NCI-H187 treated with DMSO at 0.1 percent for 48 hours (cell line): ENCODE measurements around the gene HRAS.
"Not testable (repeated sequence)": the region's sequence is repeated elsewhere in the genome, so short reads cannot be mapped to it uniquely, and the experiment has no call there.

Experiments used
- DNase-seq: peaks from one replicate; lab custom pipeline; 2025; lab: John Stamatoyannopoulos, UW

HRAS gene

DNA sequence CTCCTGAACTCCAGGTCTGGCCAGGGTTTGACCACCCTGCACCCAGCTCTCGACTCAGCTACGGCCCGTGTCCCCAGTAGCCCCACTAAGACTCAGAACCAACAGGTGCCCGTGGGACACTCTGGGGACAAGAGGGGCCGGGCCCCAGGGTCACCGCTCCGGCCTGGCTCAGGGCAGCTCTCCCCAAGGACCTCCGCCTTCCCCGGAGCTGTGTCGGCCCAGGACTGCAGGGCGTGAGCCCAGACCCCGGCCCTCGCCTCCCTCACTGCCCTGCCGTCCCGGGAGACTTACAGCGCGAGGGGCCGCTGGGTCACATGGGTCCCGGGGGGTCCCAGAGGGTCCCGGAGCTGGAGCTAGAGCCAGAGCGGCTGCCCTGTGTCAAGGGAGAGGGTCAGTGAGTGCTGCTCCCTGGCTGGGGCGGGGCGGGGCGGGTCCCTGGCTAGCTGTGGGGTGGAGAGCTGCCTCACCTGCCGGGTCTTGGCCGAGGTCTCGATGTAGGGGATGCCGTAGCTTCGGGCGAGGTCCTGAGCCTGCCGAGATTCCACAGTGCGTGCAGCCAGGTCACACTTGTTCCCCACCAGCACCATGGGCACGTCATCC is 2.3 kb downstream of the HRAS start:
- DNase-seq, result no peak

DNA sequence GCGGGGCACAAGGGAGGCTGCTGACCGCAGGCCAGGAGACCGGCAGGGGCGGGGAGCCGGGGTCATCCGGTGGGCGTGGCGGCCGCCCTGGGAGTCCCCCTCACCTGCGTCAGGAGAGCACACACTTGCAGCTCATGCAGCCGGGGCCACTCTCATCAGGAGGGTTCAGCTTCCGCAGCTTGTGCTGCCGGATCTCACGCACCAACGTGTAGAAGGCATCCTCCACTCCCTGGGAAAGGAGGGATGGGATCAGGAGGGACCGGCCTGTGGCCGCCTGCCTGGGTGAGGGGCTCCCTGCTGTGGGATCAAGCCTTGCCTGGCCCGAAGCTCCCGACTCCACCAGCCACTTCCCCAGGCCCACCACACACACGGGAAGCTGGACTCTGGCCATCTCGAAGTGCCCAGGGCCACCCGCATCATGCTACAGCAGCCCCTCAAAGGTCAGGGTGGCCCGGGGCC is 2.8 kb downstream of the HRAS start:
- no peak for DNase-seq

DNA sequence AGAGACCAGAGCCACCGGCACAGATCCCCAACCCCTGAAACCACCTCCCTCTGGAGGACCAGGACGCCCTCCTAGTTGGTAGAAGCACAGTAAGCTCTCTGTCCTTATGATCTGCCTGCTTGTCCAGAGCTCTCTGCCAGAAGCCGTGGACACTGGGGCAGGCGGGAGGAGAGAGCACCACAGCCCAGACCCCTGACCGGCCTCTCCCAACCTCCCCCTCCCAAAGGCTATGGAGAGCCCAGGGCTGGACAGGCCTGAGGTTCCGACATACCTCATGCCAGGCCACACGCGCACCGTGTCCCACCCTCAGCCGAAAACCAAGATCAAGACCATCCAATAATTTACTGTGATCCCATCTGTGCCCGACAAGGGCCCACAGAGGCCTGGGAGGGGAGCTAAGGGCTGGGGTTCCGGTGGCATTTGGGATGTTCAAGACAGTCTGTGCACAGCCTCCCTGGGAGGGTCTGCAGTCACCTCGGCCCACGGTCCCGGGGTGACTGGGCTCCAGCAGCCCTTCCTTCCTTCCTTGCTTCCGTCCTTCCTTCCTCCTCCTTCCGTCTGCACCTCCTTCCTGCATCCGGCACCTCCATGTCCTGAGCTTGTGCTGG is 3.4 kb downstream of the HRAS start:
- DNase-seq, result no peak

GRCh38 chr11:530960-531831 is 4.2 kb downstream of the HRAS start:
- no peak for DNase-seq

DNA sequence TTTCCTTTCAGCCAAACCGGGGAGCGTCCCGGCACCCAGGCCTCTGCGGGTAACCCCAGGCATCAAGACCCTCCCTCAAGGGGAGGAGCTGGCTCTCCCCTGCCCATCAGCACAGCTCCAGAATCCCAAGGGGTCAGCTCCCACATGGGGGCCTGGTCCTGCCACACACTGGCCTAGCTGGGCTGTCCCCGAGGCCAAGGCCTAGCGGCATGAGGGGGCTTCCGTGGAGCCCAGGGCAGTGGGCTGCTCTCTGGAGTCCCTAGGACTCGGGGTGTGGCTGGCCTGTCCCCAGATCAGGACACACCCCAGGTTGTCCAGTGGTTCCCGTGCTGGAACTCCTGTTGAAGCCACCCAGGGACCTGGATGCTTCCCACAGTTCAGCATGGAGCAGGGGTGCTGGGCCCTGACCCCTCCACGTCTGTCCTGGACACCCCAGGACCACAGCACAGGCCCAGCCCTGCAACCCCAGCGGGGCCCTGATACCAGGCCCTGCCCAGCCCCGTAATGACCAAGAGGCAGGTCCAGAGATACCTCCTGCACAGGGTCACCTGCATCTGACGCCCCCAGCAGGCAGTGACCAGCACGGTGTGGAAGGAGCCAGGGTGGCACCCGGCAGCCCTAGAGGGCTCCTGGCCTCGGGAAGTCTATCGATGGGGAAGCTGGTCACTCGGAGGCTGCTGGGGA is 5.5 kb downstream of the HRAS start:
- DNase-seq, result no peak

GRCh38 chr11:528815-529727 is 6.3 kb downstream of the HRAS start:
- DNase-seq, result no peak

GRCh38 chr11:528166-528814 is 7.1 kb downstream of the HRAS start:
- DNase-seq, result no peak

GRCh38 chr11:526192-526591 is 9.2 kb downstream of the HRAS start:
- no peak for DNase-seq

DNA sequence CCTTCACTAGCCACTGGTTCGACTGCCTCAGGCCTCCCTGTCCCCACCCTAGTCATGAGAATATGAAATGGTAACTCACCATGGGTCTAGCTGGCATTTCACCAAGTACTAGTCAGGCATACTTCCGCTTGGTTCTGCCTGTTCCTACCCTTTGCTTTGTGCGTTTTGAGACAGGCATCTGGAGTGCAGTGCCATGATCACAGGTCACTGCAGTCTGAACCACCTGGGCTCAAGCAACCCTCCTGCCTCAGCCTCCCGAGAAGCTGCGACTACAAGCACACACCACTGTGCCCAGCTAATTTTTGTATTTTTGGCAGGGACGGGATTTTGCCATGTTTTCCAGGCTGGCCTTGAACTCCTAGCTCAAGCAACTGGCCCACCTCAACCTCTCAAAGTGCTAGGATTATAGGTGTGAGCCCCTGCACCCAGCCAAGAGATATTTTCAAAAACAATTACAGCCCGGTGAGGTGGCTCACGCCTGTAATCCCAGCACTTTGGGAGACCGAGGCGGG is 14.1 kb downstream of the HRAS start:
- DNase-seq, result no peak

- no peak for DNase-seq
These were observed 14.8 kb downstream of the HRAS start for GRCh38 chr11:520428-521176.

- no peak for DNase-seq
These were observed 16.7 kb downstream of the HRAS start for GRCh38 chr11:518463-519202.

DNA sequence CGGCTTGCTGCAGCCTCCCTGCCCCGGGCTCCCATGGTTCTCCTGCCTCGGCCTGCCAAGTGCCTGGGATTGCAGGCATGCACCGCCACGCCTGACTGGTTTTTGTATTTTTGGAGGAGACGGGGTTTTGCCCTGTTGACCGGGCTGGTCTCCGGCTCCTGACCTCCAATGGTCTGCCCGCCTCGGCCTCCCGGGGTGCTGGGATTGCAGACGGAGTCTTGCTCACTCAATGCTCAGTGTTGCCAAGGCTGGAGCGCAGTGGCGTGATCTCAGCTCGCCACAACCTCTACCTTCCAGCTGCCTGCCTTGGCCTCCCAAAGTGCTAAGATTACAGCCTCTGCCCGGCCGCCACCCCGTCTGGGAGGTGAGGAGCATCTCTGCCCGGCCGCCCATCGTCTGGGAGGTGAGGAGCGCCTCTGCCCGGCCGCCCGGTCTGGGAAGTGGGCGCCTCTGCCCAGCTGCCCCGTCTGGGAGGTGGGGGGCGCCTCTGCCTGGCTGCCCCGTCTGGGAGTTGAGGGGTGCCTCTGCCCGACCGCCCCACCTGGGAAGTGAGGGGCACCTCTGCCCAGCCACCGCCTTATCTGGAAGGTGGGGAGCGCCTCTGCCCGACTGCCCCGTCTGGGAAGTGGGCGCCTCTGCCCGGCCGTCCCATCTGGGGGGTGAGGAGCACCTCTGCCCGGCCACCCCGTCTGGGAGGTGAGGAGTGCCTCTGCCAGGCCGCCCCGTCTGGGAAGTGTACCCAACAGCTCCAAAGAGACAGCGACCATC is 18.3 kb downstream of the HRAS start:
- DNase-seq, result not testable (repeated sequence)

DNA sequence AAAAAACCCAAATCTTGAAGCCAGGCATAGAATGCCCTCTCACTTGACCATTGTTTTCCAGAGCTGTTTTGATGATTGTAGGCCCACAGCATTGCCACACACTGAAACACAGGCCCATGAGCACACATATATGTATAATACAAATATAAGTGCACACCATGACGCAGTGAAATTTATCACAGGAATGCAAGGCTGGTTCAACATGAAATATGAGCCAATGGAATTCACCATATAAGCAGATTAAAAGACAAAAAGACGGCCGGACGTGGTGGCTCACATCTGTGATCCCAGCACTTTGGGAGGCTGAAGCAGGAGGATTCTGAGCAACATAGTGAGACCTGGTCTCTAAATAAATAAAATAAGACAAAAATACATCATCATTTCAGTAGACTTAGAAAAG is 19.0 kb downstream of the HRAS start:
- no peak for DNase-seq

DNA sequence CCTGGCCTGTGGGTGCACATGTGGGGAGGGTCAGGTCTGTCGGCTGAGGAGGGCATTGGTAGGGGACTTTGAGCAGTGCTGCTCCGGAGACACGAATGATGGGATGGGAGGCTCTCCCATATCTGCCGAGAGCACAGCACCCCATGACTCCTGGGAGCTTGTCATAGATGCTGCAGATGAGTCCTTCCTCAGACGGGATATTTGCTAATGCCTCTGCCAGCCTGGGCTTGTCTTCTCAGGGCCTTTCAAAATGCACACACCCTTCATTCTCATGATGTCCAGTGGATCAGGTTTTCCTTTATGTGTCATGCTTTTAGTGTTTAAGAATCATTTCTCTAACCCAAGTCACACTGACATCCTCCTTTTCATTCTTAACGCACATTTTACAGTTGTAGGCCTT is 20.2 kb downstream of the HRAS start:
- no peak for DNase-seq

DNA sequence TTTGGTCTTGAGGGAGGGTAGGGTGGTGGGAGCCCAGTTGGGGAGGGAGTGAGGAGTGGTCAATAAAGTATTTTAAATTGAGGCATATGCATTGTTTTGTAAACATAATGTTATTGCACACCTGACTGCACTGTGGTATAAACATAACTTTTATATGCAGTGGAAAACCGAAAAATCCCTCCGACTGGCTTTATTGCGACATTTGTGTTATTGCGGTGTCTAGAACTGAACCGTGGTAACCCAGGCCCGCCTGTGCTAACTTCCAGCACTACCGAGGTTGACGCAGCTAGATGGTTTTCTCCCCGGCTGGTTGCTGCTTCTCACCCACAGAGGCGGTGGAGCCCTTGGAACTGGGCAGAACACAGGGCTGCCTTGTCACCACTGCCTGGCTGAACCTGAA is 20.8 kb downstream of the HRAS start:
- no peak for DNase-seq

DNA sequence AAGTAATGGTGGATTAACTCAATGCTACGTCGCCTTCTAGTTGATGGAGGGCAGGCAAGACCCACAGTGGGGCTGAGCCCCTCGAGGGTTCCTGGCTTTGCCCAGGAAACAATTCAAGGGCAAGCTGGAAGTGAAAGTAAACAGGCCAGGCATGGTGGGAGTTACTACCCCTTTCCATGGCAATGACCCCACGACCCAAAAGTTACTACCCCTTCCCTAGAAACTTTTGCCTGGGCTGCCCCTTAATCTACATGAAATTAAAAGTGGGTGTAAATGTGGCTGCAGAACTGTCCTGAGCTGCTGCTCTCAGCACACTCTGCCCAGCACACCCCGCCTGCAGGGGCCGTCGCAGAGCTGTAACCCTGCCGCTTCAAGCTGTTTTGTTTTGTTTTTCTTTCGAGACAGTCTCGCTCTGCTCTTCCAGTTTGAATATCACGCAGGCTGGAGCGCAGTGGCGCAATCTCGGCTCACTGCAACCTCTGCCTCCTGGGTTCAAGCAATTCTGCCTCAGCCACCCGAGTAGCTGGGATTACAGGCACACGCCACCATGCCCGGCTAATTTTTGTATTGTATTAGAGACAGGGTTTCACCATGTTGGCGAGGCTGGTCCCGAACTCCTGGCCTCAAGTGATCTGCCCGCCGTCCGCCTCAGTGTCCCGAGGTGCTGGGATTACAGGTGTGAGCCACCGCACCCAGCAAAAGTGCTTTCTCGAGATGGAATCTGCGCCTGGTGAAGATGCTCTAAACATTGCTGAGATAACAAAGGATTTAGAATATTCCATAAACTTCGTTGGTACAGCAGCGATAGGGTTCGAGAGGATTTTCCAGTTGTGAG is 22.4 kb downstream of the HRAS start:
- no peak for DNase-seq

- no peak for DNase-seq
These were observed 26.4 kb downstream of the HRAS start for GRCh38 chr11:508956-509355.
